Rectal smooth muscle tissue (tissue), 1 donor: ENCODE results near the gene TMEM255B.
"Not testable (repeated sequence)": the region's sequence is repeated elsewhere in the genome, so short reads cannot be mapped to it uniquely, and the experiment has no call there.

Experiments used
- H3K27ac ChIP-seq: one replicate; pipeline ENCODE4 v1.7.0; 2013; ENCODE audit warnings: low read depth, low read length, inconsistent platforms
- H3K27me3 ChIP-seq: one replicate; pipeline ENCODE4 v1.7.0; 2013; ENCODE audit warnings: low read length; ENCODE audit not compliant: control insufficient read depth, insufficient read depth
- H3K36me3 ChIP-seq: one replicate; pipeline ENCODE4 v1.7.0; 2013; ENCODE audit warnings: low read length; ENCODE audit not compliant: control insufficient read depth, insufficient read depth
- H3K4me1 ChIP-seq: one replicate; pipeline ENCODE4 v1.7.0; 2013; ENCODE audit warnings: low read length; ENCODE audit not compliant: control insufficient read depth, insufficient read depth
- H3K4me3 ChIP-seq: one replicate; pipeline ENCODE4 v1.7.0; 2013; ENCODE audit warnings: low read length
- H3K9ac ChIP-seq: one replicate; pipeline ENCODE4 v1.7.0; 2013; ENCODE audit warnings: low read length

TMEM255B gene

DNA sequence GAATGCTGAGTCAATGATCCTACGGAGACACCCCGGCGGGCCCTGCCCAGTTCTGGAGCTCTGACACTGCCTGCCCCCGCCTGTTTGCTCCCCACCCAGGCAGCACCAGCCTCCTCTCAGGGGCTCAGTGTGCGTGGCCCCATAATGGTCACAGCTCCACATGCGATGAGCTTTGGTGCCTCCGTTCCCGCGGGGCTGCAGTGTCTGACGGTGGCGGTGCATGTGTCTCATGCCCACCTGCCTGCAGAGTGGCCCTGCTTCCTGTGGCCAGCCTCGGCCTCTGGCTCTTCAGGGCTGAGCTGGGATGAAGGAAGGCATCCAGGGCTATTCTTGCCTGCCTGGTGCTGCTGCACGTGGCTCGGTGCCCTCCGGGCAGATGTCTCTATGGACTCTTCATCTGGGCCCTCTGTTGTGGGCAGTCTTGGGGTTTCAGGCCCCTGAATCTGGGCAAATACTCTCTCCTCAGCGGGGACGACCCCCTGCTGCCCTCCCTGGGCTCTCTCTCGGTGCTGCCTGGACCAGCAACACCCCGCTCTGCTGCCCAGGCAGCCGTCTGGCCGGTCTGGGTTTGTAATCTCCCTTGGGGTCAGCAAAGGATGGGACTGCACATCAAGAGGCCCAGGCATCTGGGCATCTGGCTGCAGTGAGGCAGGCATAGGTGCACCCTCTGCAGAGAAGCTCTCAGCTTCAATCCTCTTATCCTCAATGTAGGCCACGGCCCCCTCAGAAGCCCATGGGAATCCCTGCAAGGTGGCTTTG is 19.3 kb upstream of the TMEM255B start:
- Histone ChIP-seq H3K36me3 (no peaks in the 10 kb centered on the region), H3K27me3 (peaks cover 3% of the 10 kb centered on the region), H3K9ac (no peak overlapping the region), H3K4me3 (no peak overlapping the region), H3K27ac (no peak overlapping the region), H3K4me1 (no peaks in the 10 kb centered on the region)

GRCh38 chr13:113740286-113740556 is 18.8 kb upstream of the TMEM255B start:
- H3K36me3 ChIP-seq, result no peaks in the 10 kb centered on the region
- H3K27me3 ChIP-seq, result peaks cover 3% of the 10 kb centered on the region
- H3K27ac ChIP-seq, result no peak overlapping the region
- H3K9ac ChIP-seq, result no peak overlapping the region
- no peak overlapping the region for H3K4me3 ChIP-seq
- no peaks in the 10 kb centered on the region for H3K4me1 ChIP-seq

DNA sequence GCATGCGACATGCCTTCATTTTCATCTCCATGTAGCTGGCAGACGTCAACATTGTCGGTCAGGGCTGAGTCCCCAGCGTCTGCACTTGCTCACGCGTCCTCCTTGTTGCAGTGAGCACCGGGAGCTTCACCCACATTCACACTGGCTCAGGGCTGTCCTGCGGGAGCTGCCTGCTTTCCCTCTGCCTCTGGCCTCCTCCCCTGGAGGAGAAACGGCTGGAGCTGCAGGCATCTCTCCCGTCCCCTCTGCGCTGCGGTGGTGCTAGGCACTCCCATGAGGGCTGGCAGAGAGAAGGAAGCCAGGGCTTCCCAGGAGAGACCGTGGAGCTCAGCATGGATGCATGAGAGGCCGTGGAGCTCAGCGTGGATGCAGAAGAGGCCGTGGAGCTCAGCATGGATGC is 18.4 kb upstream of the TMEM255B start:
- no peak overlapping the region for H3K4me3 ChIP-seq
- H3K9ac ChIP-seq, result no peak overlapping the region
- H3K36me3 ChIP-seq, result no peaks in the 10 kb centered on the region
- H3K27me3 ChIP-seq, result peaks cover 3% of the 10 kb centered on the region
- H3K27ac ChIP-seq, result no peak overlapping the region
- H3K4me1 ChIP-seq, result no peaks in the 10 kb centered on the region

- H3K27me3 ChIP-seq, result peaks cover 3% of the 10 kb centered on the region
- no peak overlapping the region for H3K9ac ChIP-seq
Observed at GRCh38 chr13:113741191-113741668, 17.8 kb upstream of the TMEM255B start.

GRCh38 chr13:113742000-113742441 is 17.0 kb upstream of the TMEM255B start:
- Histone ChIP-seq H3K27ac (no peak overlapping the region), H3K27me3 (peaks cover 3% of the 10 kb centered on the region), H3K9ac (no peak overlapping the region), H3K4me3 (no peak overlapping the region), H3K36me3 (no peaks in the 10 kb centered on the region), H3K4me1 (no peaks in the 10 kb centered on the region)

More at GRCh38 chr13:113741191-113741668, 17.8 kb upstream of the TMEM255B start:
- Histone ChIP-seq H3K4me1 (no peaks in the 10 kb centered on the region), H3K36me3 (no peaks in the 10 kb centered on the region), H3K27ac (no peak overlapping the region), H3K4me3 (no peak overlapping the region)

GRCh38 chr13:113742445-113743120 is 16.4 kb upstream of the TMEM255B start:
- peaks cover 3% of the 10 kb centered on the region for H3K27me3 ChIP-seq
- H3K9ac ChIP-seq, result no peak overlapping the region
- no peak overlapping the region for H3K27ac ChIP-seq
- H3K36me3 ChIP-seq, result no peaks in the 10 kb centered on the region
- H3K4me3 ChIP-seq, result no peak overlapping the region
- no peaks in the 10 kb centered on the region for H3K4me1 ChIP-seq

- Histone ChIP-seq H3K9ac (no peak overlapping the region), H3K36me3 (no peaks in the 10 kb centered on the region), H3K27me3 (peaks cover 3% of the 10 kb centered on the region), H3K4me3 (no peak overlapping the region), H3K27ac (no peak overlapping the region), H3K4me1 (no peaks in the 10 kb centered on the region)
Observed at GRCh38 chr13:113743366-113744195, 15.4 kb upstream of the TMEM255B start.

GRCh38 chr13:113744197-113745000 is 14.6 kb upstream of the TMEM255B start:
- H3K27me3 ChIP-seq, result peaks cover 3% of the 10 kb centered on the region
- no peaks in the 10 kb centered on the region for H3K4me1 ChIP-seq
- H3K27ac ChIP-seq, result no peak overlapping the region
- no peak overlapping the region for H3K4me3 ChIP-seq
- no peak overlapping the region for H3K9ac ChIP-seq
- no peaks in the 10 kb centered on the region for H3K36me3 ChIP-seq

DNA sequence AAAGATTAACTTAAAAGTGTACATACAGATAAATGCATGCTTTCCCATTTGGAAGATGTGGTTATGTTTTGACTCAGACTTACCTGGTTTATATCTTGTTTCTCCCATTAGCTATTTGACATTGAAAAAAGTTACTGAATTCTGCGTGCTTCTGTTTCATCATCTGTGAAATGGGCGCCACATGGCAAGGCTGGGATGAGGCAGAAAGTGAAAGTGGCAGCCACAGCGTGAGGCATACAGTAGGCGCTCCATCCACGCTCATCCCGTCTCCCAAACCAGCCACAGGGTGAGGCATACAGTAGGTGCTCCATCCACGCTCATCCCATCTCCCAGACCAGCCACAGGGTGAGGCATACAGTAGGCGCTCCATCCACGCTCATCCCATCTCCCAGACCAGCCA is 14.0 kb upstream of the TMEM255B start:
- Histone ChIP-seq H3K4me1 (no peaks in the 10 kb centered on the region), H3K27me3 (peaks cover 3% of the 10 kb centered on the region), H3K27ac (no peak overlapping the region), H3K36me3 (no peaks in the 10 kb centered on the region), H3K4me3 (no peak overlapping the region), H3K9ac (no peak overlapping the region)

DNA sequence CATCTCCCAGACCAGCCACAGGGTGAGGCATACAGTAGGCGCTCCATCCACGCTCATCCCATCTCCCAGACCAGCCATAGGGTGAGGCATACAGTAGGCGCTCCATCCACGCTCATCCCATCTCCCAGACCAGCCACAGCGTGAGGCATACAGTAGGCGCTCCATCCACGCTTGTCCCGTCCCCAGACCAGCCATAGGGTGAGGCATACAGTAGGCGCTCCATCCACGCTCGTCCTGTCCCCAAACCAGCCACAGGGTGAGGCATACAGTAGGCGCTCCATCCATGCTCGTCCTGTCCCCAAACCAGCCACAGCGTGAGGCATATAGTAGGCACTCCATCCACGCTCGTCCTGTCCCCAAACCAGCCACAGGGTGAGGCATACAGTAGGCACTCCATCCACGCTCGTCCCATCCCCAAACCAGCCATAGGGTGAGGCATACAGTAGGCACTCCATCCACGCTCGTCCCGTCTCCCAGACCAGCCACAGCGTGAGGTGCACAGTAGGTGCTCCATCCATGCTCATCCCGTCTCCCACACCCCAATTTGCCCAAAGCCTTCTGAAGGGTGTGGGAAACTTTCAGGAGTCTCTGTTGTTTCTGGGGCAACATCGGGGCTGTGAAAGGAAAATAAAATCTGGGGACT is 13.4 kb upstream of the TMEM255B start:
- H3K36me3 ChIP-seq, H3K4me3 ChIP-seq, H3K9ac ChIP-seq, H3K27ac ChIP-seq, H3K4me1 ChIP-seq, H3K27me3 ChIP-seq: not testable (repeated sequence)

DNA sequence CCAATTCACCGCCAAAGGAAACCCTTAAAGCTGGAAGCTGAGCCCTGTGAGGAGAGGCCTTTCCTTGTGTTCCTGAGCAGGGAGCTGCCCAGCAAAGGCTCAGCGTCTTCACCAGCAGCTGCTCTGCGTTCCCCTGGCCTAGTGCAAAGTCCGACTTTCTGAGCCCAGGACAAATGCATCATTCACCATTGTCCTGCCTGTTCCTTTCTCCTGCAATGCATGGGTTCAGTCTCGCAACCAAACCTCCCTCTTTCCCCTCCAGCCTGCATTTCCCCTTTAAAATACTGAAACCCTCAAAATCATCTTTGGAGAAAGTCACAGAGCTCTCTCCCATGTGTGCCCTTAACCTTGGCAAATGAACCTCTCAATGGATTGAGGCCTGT is 12.9 kb upstream of the TMEM255B start:
- Histone ChIP-seq H3K27me3 (peaks cover 3% of the 10 kb centered on the region), H3K9ac (no peak overlapping the region), H3K4me3 (no peak overlapping the region), H3K36me3 (no peaks in the 10 kb centered on the region), H3K4me1 (no peaks in the 10 kb centered on the region), H3K27ac (no peak overlapping the region)
